Muscle of arm (tissue), 12 donors: ENCODE results near the gene CDC42EP5. TPM values are rescaled to one million over a fixed set of nuclear protein-coding genes. Genes with fewer than 3 reads are reported as not detected.

Experiments used
- DNase-seq: peaks from one replicate; pipeline ENCODE4 v3.0.0-alpha.2; 2013
- polyA plus RNA-seq, 12 donors: library from polyadenylated mRNA; unstranded; fragments of 120-200 nt; gene quantifications; one replicate each; pipeline ENCODE4 v1.2.1, GENCODE V29; 2013; ENCODE audit not compliant: insufficient read length in 12 of 12

Gene CDC42EP5
- polyA plus RNA-seq, 12 donors, result 15.8 to 57.2 (median 29.4) TPM; not detected in 1

DNA sequence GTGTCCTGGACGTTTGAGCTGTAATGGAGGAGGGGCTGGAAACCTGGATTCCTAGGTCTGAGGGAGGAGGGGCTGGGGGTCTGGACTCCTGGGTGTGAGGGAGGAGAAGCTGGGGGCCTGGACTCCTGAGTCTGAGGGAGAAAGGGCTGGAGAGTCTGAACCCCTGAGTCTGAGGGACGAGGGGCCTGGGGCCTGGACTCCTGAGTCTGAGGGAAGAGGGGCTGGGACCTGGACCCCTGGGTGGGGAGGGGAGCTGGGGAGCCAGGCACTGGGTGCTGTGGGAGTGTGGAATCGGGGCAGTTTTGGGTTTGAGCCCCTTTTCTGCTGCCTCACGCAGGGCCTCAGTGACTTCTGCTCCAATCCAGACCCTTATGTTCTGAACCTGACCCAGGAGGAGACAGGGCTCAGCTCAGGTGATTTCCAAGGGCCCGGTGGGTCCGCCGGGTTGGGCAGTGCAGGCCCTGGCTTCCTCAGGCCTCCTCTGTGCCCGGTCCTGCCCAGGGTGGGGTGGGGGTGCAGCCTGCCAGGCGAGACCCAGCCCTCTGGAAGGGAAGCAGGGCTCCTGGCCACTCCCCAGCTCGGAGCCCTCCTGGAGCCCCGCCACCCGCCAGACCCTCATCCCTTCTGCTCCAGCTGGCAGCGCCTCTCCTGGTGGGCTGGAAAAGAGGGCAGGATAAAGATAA is 43.4 kb downstream of the CDC42EP5 start:
- DNase-seq, result no peak

DNA sequence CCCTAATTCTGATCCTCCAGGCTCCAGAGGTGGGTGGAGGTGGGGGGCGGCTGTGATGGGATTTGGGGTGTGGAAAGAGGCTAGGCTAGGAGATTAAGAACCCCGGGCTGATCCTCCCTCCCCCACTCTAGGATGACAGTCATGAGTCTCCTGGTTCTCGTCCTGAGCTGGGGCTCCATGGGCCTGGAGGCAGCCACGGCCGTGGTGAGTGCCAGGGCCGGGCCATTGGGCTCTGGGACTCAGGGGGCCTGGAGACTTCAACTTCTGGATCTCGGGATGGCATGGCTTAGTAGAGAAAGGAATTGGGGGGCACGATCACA is 44.0 kb downstream of the CDC42EP5 start:
- DNase-seq, result no peak

GRCh38 chr19:54428323-54429175 is 44.5 kb downstream of the CDC42EP5 start:
- no peak for DNase-seq

GRCh38 chr19:54427586-54427985 is 45.5 kb downstream of the CDC42EP5 start:
- DNase-seq, result no peak

DNA sequence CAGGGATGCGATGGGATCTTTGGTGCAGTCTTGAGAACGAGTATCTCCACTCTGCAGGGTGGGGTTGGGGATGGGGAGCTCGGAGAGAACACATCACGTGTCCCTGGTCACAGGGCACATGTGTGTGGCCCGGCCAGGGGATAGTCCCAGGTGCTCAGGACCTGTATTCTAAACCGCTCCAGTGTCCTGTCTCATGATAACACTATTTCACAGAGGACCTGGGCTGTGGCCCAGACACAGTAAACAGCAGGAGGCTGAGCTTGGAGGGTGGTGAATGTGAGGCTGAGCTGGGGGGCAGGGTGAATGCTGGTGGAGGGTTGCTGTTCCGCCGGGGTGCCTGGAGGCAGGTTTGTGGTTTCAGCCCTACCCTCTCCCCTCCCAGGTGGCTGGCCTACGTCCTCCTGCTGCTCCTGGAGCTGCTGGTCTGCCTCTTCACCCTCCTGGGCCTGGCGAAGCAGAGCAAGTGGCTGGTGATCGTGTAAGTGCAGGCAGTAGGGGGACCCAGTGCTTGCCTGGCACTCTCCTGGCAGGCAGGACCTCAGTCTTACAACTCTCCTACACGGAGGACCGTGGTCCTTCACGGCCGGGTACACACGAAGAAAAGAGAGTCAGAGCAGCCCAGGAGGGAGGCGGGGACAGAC is 46.7 kb downstream of the CDC42EP5 start:
- no peak for DNase-seq

GRCh38 chr19:54425382-54425723 is 47.7 kb downstream of the CDC42EP5 start:
- no peak for DNase-seq

DNA sequence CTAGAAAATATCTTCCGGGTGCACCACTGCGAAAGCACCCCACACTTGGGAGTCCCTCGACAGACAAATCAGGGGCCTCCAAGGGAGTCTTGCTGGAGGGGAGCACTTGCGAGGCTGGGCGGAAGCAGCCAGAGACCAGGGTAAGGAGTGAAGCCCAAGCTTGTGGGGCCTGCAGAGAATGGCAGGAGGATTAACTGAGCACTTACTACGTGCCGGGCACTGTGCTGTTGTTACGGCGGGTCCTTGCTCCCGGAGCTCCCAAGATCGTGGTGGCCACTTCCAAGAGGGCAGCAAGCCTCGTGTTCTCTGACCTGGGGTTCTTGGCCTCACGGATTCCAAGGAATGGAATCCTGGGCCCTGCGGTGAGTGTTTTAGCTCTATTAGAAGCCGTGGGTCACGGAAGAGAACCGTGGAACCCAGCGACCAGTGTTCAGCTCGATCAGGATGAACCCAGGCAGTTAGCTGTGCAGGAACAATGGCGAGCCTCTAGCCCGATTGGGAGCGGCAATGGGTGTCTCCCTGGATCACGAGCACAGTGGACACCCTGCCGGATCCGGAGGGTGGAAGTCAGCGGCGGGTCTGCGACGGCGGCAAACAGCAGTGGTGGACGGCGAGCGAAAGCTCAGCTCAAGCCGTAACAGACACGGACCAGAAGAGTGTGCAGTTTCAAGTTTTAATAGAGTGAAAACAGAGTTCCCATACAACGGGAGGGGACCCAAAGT is 48.3 kb downstream of the CDC42EP5 start:
- DNase-seq, result no peak

DNA sequence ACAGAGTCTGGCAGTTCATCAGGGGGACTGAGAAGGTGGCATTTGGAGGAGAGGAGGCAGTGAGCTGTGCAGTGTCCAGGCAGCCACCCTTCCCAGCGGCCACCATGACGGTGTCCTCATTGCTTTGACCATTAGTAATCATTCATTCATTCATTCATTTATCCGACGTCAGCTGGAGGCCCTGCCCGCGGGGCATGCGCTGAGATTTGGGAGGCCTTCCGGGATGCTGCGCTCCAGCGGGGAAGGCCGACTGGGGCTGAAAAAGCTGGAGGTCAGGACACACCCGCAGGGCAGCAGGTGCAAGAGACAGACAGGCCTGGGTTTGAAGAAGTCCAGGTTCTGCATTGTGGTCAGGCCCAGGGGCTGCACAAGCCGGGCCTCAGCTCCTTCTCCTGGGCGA is 48.9 kb downstream of the CDC42EP5 start:
- DNase-seq, result no peak

DNA sequence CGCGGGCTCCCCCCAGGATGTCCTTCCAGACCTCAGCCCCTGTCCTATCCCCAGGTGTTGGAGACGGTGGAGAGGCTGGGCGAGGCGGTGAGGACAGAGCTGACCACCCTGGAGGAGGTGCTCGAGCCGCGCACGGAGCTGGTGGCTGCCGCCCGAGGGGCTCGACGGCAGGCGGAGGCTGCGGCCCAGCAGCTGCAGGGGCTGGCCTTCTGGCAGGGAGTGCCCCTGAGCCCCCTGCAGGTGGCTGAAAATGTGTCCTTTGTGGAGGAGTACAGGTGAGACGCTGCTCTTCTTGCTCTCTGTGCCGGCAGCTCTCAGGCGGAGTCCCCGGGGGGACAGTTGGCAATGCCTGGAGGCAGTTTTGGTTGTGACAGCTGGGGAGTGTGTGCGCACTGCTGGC is 51.0 kb downstream of the CDC42EP5 start:
- DNase-seq, result no peak

DNA sequence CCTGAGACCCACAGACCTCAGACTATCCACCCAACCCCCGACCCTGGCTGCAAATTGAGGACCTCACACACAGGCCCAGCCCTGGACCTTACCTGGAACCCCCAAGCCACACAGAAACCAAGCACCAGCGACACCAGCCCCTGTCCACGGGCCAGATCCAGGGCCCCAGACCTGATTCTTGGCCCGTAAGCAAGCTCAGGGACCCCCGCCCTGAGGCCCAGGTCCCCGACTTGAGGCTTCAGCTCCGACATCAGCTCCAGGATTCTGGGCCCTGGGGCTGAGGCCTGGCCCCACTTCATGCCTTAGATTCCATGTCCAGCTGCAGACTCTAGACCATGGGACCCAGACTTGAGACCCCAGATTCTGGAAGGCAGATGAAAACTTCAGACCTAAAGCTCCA is 51.6 kb downstream of the CDC42EP5 start:
- no peak for DNase-seq

DNA sequence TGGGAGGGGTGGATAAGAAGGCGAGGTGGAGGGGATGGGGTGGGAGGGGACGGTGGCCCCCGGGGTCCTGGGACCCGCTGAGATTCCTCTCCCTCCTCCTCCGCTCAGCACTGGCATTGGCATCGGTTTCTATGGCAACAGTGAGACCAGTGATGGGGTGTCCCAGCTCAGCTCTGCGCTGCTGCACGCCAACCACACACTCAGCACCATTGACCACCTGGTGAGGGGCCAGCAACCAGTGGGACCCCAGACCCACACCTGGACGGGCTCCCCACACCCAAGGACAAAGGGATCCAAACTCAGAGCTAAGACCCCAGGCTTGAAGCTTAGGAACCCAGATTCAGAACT is 52.0 kb downstream of the CDC42EP5 start:
- no peak for DNase-seq

DNA sequence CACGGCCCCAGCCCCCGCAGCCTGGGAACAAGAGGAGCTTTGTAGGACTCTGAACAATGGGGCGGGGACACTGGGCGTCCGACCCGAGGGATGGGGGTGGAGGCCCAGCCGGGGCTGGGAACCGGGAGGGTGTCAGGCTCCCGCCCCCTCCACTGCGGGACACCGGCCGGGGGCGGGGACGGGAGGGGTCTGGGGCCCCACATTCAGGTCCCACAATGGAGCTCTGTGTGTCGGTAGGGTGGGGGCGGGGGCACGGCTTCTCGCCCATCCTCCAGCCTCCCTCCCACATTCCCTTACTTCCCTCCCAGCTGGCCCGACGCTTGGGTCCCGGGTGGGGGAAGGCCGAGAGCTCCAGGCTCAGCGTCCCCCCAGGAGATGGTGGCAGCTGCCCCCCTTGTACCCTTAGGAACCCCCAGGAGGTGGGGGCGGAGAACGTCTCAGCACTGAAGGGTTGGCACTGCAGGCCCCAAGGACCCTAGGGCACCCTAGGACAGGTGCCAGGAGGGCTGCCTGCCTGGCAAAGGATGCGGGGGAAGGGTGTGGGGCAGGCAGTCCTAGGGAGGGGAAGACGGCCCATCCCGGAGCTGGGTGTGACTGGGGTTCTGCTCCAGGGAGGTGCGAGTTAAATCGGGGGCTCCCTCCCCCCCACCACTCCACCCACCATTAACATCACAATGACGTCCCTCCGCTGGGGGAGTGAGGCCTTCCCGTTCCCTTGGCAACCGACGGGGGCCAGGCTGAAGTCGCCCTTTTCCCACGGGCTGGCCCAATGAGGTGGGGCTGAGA is 52.5 kb downstream of the CDC42EP5 start:
- no peak for DNase-seq

GRCh38 chr19:54420068-54420382 is 53.1 kb downstream of the CDC42EP5 start:
- no peak for DNase-seq

DNA sequence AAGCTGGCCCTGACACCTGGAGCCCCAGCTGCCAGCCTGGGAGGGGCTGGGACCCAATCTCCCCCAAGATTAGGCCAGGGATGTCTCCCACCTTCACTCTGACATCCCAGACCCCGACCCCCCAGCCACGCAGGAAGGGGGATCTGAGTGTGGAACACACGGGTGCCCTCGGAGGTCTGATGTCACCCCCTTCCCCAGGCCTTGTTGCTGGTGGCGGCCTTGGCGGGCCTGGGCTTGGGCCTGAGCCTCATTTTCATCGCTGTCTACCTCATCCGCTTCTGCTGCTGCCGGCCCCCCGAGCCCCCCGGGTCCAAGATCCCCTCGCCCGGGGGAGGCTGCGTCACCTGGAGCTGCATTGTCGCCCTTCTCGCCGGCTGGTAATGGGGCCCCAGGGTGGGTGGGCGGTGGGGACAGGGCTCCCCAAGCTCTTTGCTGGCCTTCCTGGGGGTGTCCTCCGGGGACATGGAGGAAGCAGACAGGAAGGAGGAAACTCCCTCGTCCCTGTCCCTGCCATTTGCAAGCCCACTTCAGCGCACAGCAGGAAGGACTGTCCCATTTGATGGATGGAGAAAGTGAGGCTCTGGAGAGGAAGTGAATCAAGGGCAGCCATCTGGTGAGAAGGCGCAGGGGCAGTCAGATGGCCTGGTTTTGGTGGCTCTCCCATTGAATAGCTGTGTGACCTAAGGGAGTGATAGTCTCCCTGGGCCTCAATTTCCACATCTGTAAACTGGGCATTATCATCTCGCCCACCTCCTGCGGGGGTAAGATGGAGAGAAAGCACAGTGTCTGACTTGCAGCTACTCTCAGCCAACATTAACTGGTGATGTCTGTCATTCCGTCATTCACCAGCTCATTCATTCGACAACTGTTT is 53.9 kb downstream of the CDC42EP5 start:
- DNase-seq, result no peak

- DNase-seq, result no peak
Measured at GRCh38 chr19:54418030-54418929, 54.8 kb downstream of the CDC42EP5 start.

- no peak for DNase-seq
Measured at GRCh38 chr19:54416695-54417491, 56.2 kb downstream of the CDC42EP5 start.

DNA sequence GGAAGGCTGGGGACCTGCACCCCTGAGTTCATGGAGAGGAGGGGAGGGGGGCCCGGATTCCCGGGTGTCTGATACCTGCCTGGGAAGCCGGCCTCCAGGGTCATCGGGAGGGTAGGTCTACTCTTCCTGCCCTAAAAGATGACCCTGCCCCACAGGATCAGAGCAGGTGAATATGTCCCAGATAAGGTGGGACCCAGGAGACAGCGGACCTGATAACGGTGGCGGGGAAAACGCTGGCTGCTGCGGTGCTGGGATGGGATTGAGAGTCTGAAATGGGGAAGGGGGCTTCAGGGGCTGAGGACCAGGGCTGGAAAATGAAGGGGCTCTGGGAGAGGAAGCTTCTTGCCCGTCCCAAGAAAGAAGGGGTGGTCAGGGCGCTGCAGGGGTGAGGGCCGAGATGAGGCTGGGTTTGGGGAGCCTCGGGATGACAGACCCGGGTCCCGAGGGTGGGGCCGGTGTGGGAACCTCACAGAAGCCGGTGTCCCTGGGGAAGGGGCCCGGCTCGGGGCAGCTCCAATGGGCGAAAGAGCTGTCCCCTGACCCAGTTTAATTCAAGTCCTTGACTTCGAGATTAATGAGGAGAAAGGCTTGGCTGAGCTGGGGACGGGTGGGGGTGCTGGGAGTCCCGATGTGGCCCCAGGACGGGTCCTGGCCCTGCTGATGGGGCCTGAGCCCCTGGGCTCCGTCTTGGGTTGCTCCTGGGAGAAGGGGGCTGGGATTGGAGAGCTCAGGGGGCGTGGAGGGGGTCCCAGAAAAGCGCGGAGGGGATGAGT is 57.0 kb downstream of the CDC42EP5 start:
- no peak for DNase-seq
